CD4-positive, alpha-beta T cell treated with Interleukin-15 for 1 hour (primary cell): ENCODE measurements around the gene ZNG1F.
"Not testable (repeated sequence)": the region's sequence is repeated elsewhere in the genome, so short reads cannot be mapped to it uniquely, and the experiment has no call there.

Source experiments
- DNase-seq: peaks from one replicate; pipeline ENCODE4 v3.0.0-alpha.2; 2020

Gene ZNG1F

DNA sequence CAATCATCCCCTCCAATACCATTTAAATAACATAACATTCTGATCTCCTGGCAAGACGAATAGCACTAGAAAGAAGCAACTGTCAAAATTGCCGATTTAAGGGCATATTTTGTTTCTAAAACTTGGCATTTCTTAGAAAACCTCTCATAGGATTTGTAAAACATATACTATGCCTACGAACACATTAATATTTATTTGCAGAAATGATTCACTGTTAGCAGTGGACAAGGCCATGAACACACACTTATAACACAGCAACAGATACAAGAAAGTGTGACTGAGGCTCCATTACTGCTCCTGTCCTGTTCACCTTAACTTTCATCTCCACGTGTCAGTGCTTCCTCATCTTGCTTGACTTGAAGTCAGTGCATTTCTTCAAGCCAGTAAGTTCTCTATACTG, 106.8 kb downstream of the ZNG1F start:
- DNase-seq = not testable (repeated sequence)
